Nephron (organoid): ENCODE results near the gene MRC2.

Experiments
- H3K27ac Mint-ChIP-seq, 3 experiments: 2 replicates each; pipeline ENCODE4 v1.8.0; 2020; ENCODE audit warnings: mixed read lengths in 3 of 3, mild to moderate bottlenecking in 2 of 3, moderate library complexity in 1 of 3
- H3K27me3 Mint-ChIP-seq: 2 replicates; pipeline ENCODE4 v1.8.0; 2021; ENCODE audit warnings: low read depth, mild to moderate bottlenecking, moderate library complexity, mixed read lengths
- H3K36me3 Mint-ChIP-seq: 2 replicates; pipeline ENCODE4 v1.8.0; 2020; ENCODE audit warnings: low read depth, mixed read lengths
- H3K4me1 Mint-ChIP-seq: 2 replicates; pipeline ENCODE4 v1.8.0; 2020; ENCODE audit warnings: mixed read lengths
- H3K4me3 Mint-ChIP-seq, 3 experiments: 2 replicates each; pipeline ENCODE4 v1.8.0; 2020; ENCODE audit warnings: mild to moderate bottlenecking in 3 of 3, mixed read lengths in 3 of 3, moderate library complexity in 2 of 3
- H3K9me3 Mint-ChIP-seq: 2 replicates; pipeline ENCODE4 v1.8.0; 2020; ENCODE audit warnings: mixed read lengths
- TF ChIP-seq, protein P1 (sequence below), 3 experiments: fragments of 200-600 bp; sonication (generic); IDR thresholded peaks; one replicate each; pipeline ENCODE4 v1.5.0; 2021; ENCODE audit warnings: antibody characterized with exemption in 3 of 3; ENCODE audit not compliant: unreplicated experiment in 3 of 3

Gene MRC2

DNA sequence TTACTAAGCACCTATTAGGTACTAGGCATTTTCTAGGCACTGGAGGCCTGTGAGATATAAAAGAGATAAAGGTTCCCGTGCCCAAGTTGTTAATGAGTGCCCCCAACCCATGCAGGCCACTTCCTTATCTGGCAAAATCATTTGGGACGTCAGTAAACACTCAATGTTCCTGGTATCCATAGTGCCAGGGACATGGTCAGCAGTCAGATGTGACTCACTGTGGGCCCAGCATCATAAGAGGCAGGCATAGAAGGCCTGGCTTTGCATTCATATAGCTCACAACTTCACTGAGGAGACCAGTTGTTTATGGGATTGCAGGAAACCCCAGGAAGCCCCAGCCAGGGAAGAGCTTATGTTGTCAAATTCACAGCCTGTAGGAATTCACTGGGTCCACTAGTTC lies 81.1 kb downstream of the MRC2 start:
- H3K27ac Mint-ChIP-seq: no peak overlapping the region
- H3K27me3 Mint-ChIP-seq: peaks cover 8% of the 10 kb centered on the region
- H3K4me3 Mint-ChIP-seq: no peak overlapping the region
- H3K36me3 Mint-ChIP-seq: peaks cover 8% of the 10 kb centered on the region
- peaks cover 51% of the 10 kb centered on the region for H3K4me1 Mint-ChIP-seq
- H3K9me3 Mint-ChIP-seq: peaks cover 11% of the 10 kb centered on the region
- TF ChIP-seq, protein P1, sequence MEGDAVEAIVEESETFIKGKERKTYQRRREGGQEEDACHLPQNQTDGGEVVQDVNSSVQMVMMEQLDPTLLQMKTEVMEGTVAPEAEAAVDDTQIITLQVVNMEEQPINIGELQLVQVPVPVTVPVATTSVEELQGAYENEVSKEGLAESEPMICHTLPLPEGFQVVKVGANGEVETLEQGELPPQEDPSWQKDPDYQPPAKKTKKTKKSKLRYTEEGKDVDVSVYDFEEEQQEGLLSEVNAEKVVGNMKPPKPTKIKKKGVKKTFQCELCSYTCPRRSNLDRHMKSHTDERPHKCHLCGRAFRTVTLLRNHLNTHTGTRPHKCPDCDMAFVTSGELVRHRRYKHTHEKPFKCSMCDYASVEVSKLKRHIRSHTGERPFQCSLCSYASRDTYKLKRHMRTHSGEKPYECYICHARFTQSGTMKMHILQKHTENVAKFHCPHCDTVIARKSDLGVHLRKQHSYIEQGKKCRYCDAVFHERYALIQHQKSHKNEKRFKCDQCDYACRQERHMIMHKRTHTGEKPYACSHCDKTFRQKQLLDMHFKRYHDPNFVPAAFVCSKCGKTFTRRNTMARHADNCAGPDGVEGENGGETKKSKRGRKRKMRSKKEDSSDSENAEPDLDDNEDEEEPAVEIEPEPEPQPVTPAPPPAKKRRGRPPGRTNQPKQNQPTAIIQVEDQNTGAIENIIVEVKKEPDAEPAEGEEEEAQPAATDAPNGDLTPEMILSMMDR (IDR thresholded peaks at IDR 0.05; ENCODE audit: unreplicated experiment in 3 of 3): no peak

DNA sequence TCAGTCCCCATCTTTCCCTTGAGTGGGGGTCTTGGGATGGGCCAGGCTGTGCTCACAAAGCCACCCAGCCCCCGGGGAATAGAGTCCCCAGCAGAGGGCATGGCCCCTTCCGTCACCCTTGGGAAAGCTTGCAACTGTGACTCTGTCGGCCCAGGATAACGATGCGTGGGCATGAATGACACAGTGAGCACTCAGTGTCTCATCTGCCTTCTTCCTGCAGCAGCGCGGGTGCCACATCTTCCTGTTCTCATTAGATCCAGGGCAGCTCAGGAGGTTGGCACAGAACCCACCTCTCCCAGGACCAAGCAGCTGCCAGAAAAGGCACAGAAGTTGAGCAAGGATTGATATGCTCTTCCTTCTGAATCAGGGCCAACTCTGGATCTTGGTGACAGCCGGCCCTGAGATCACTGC lies 84.7 kb downstream of the MRC2 start:
- Mint-ChIP-seq H3K36me3 (peaks cover 8% of the 10 kb centered on the region), H3K4me3 (no peak overlapping the region), H3K27me3 (peaks cover 4% of the 10 kb centered on the region), H3K4me1 (peaks cover 40% of the 10 kb centered on the region), H3K27ac (peak overlapping the region in 1 of 3 experiments; percentile 7), H3K9me3 (peaks cover 11% of the 10 kb centered on the region)
- TF ChIP-seq, protein P1 (IDR thresholded peaks at IDR 0.05; ENCODE audit: unreplicated experiment in 3 of 3): no peak

DNA sequence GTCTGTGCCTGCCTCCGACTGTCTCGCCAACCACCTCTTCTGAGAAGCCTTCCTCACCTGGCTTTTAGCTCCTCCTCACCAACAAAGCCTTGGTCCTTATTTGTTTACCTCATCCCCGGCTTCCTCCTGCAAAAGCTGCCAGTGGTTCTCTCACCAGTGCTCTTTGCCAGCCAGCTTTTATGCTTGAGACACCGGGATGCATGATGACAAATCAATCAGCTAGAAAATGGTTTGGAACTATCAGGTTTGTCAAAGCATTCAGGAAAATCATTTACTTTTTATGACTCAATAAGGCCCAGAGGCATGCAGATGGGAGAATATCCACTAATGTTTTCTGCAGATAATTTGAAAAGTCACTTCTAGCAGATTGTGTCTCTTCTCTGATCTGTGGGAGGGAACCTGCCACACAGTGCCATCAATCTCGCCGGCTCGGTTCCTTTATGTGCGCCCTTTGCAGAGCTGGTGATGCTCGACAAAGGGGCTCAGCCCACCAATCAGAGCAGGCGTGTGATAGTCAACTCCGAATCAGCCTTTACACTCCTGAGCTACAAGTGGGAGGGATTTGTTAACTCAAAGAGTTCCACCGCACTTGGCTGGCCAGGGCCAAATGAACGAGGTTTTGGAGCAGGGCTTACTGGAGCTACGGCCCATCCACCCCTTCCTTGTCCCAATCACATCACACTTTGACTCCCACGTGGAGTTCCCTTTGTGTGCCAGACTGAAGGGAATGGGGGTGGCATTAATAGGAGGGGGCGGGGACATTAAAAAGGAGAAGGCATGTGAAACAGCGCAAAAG lies 85.8 kb downstream of the MRC2 start:
- Mint-ChIP-seq H3K9me3 (peaks cover 9% of the 10 kb centered on the region), H3K4me1 (peaks cover 35% of the 10 kb centered on the region), H3K27me3 (peaks cover 4% of the 10 kb centered on the region), H3K4me3 (peak overlapping the region in 1 of 3 experiments; percentile 3), H3K27ac (peak overlapping the region; percentile 30 to 55 (median 38)), H3K36me3 (peaks cover 8% of the 10 kb centered on the region)
- TF ChIP-seq, protein P1 (IDR thresholded peaks at IDR 0.05; ENCODE audit: unreplicated experiment in 3 of 3): no peak

DNA sequence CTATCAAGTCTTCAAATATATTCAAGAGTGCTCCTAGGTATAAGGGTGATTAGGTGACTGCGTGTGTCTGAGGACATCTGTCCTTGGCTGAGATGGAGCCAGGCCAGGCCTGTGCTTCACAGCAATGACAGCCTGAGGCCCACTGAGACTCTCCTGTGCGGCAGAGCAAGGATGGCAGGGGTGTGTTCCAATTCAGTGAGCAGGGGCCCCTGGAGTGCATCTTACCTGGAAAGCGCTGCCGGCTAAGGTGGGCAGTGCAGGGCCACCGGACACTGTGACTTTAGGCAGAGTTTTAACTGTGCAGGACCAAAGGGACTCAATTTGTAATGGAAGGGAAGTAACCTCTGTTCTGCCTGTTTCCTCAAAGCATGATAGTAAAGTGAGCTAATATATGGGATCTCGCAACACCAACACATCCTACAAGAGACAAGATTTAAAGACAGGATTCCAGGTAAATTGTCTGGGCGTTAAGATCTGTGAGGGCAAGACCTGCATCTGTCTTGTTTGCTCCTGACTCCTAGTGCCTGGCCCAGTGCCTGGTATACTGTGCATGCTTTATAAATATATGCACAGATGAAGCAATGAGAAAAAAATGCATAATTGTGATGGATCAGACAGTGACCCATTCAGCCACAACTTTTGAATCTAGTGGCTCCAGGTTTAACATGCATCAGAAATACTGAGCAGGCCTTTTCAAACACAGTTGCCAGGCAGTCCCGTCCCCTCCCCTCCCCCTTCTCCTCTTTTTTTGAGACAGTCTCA lies 86.7 kb downstream of the MRC2 start:
- peaks cover 3% of the 10 kb centered on the region for H3K36me3 Mint-ChIP-seq
- peaks cover 35% of the 10 kb centered on the region for H3K4me1 Mint-ChIP-seq
- H3K4me3 Mint-ChIP-seq: no peak overlapping the region
- peaks cover 4% of the 10 kb centered on the region for H3K27me3 Mint-ChIP-seq
- peak overlapping the region in 2 of 3 experiments; percentile 38 to 55 for H3K27ac Mint-ChIP-seq
- peaks cover 6% of the 10 kb centered on the region for H3K9me3 Mint-ChIP-seq
- TF ChIP-seq, protein P1 (IDR thresholded peaks at IDR 0.05; ENCODE audit: unreplicated experiment in 3 of 3): no peak

DNA sequence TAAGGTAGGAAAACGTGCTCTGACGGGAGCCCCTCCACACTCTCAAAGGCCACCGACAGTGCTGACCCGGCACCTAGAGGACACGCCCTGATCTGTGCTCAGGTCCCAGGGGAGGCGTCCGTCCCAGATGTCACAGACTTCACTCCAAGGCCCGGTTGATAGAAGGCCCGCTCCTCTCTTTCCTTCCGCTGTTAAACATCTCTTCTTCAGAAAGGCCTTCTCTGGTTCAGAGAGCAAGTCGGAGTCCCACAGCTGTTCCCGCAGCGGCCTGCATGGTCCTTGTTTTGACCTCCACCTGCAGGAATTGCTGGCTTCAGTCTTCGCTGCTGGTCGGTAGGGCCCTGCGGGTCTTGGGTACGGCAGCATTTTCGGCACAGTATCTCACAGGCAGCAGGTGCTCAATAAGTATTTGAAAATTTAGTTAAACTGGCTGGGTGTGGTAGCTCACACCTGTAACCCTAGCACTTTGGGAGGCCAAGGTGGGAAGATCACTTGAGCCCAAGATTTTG lies 88.5 kb downstream of the MRC2 start:
- H3K9me3 Mint-ChIP-seq: peaks cover 9% of the 10 kb centered on the region
- H3K27ac Mint-ChIP-seq: no peak overlapping the region
- H3K27me3 Mint-ChIP-seq: peaks cover 4% of the 10 kb centered on the region
- H3K4me1 Mint-ChIP-seq: peaks cover 25% of the 10 kb centered on the region
- H3K36me3 Mint-ChIP-seq: no peaks in the 10 kb centered on the region
- TF ChIP-seq, protein P1 (IDR thresholded peaks at IDR 0.05; ENCODE audit: unreplicated experiment in 3 of 3): no peak
- H3K4me3 Mint-ChIP-seq: no peak overlapping the region
